Activated CD4-positive, alpha-beta T cell treated with anti-CD3 and anti-CD28 coated beads, Interleukin-2, amount 10 ng/mL, durations not matched to agents 7 days and 5 days (primary cell): ENCODE results near the gene C4orf50. TPM values are rescaled to one million over a fixed set of nuclear protein-coding genes. Genes with fewer than 3 reads are reported as not detected.

Experiments
- CTCF ChIA-PET: fragments of 350-600 bp; sonication (Branson Sonifier 250); formaldehyde crosslinking; loops from one replicate; lab custom pipeline; 2021; ENCODE audit warnings: antibody characterized with exemption; lab: Charles Lee
- POLR2A ChIA-PET: fragments of 350-600 bp; sonication (Branson Sonifier 250); formaldehyde crosslinking; loops from one replicate; lab custom pipeline; 2021; ENCODE audit warnings: antibody characterized with exemption; lab: Charles Lee
- DNase-seq: peaks from one replicate; pipeline ENCODE4 v3.0.0-alpha.2; 2020
- H3K27ac Mint-ChIP-seq: one replicate; pipeline ENCODE4 v1.8.0; 2021; ENCODE audit warnings: mild to moderate bottlenecking, moderate library complexity, mixed read lengths
- H3K27me3 Mint-ChIP-seq: one replicate; pipeline ENCODE4 v1.8.0; 2021; ENCODE audit warnings: mixed read lengths
- H3K36me3 Mint-ChIP-seq: one replicate; pipeline ENCODE4 v1.8.0; 2021; ENCODE audit warnings: low read depth, mixed read lengths
- H3K4me1 Mint-ChIP-seq: one replicate; pipeline ENCODE4 v1.8.0; 2021; ENCODE audit warnings: mixed read lengths
- H3K4me3 Mint-ChIP-seq: one replicate; pipeline ENCODE4 v1.8.0; 2021; ENCODE audit warnings: mild to moderate bottlenecking, moderate library complexity, mixed read lengths
- H3K9me3 Mint-ChIP-seq: one replicate; pipeline ENCODE4 v1.8.0; 2021; ENCODE audit warnings: mixed read lengths
- total RNA-seq, 2 experiments: library from RNA; stranded (reverse); gene quantifications; one replicate each; pipeline ENCODE4 v1.2.3, GENCODE V29; 2021

C4orf50 gene
- total RNA-seq, 2 experiments from 2014 or later: 0.21 to 0.27 TPM

DNA sequence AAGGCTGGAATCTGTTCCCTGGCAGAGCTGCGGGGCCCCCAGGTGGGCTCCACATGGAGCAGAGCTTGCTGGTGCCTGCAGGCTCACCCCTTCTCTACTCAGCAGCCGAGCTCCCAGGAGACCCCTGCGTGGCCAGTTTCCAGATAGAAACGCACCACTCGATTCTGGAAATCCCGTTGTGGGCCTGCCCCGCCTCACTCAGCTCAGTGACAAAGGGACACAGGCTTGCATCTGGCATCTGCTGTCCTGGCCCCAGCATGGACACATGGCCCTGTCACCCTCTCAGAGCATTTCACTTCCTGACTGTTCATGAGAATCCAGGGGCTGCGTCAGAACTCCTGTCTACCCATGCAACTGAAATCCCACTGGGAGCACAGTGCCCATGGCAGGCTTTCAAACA is 20.5 kb upstream of the C4orf50 start:
- H3K36me3 Mint-ChIP-seq: no peaks in the 10 kb centered on the region
- H3K27ac Mint-ChIP-seq: no peak overlapping the region
- DNase-seq: no peak
- POLR2A ChIA-PET: no interaction called here
- CTCF ChIA-PET: no interaction called here
- no peak overlapping the region for H3K4me3 Mint-ChIP-seq
- H3K9me3 Mint-ChIP-seq: no peaks in the 10 kb centered on the region
- H3K4me1 Mint-ChIP-seq: peaks cover 16% of the 10 kb centered on the region
- H3K27me3 Mint-ChIP-seq: no peaks in the 10 kb centered on the region

GRCh38 chr4:6035786-6036185 is 17.6 kb upstream of the C4orf50 start:
- no peak overlapping the region for H3K27ac Mint-ChIP-seq
- no peak overlapping the region for H3K4me3 Mint-ChIP-seq
- H3K9me3 Mint-ChIP-seq: no peaks in the 10 kb centered on the region
- H3K36me3 Mint-ChIP-seq: no peaks in the 10 kb centered on the region
- H3K4me1 Mint-ChIP-seq: no peaks in the 10 kb centered on the region
- DNase-seq: no peak
- ChIA-PET POLR2A (no interaction called here), CTCF (no interaction called here)
- H3K27me3 Mint-ChIP-seq: no peaks in the 10 kb centered on the region

DNA sequence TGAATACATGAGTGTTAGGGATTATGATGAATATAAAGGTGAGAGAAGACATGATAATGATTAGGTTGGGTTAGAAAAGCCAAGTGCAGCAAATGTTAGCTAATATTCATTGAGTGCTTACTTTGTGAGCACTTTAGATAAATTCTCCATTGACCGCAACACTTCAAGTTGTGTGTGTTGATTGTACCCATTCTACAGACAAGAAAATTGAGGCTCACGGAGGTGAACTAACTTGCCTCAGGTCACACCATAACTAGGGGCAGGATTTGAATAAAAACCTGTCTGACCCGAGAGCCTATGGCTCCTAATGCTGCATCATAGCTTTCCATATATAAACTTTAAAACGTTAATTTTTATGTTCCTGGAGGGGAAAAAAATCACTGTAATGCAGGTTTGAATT is 15.2 kb upstream of the C4orf50 start:
- POLR2A ChIA-PET: no interaction called here
- Mint-ChIP-seq H3K9me3 (no peaks in the 10 kb centered on the region), H3K27me3 (no peaks in the 10 kb centered on the region), H3K27ac (no peak overlapping the region), H3K4me1 (no peaks in the 10 kb centered on the region), H3K4me3 (no peak overlapping the region), H3K36me3 (no peaks in the 10 kb centered on the region)
- CTCF ChIA-PET: no interaction called here
- DNase-seq: no peak

DNA sequence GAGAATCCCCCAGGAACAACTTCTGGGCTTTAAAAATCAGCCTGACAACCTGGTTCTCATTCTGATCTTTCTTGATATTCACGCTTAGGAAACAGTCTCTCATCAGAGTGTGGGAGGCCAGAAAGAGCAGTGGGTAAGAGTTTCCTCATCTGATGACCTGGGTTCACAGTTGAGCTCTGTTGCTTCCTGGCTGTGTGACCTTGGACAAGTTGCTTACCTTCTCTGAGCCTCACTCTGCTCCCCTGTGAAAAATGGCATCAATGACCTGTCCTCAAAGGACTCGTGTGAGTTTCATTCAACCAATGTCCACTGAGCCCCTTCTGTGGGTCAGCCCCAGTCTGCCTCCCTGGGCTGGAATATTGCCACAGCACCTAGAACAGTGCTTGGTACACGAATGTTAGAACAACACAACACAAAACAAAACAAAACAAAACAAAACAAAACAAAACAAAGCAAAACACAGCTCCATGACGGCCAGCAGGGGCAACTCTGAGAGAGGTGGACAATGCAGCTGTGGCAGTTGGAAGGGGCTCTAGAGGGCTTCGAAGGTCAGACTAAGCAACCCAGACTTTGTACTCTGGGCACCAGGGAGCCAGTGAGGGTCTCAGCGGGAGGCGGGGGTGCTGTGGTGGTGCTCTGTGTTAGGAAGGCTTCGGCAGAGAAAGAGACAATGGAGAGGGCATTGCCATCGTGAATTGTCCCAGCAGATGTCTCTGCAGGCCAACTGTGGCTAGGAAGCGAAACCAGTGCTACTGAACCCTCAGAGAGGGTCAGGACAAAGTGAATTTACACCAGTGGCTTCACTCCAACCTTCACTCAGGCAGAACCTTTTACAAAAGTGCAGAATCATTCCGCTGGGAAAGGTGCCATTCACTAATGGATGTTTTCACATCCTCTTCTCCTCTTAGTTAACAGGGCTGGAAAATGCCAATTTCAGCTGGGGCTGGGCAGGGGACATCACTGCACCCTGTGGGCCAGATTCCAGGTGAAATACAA is 14.3 kb upstream of the C4orf50 start:
- no peaks in the 10 kb centered on the region for H3K36me3 Mint-ChIP-seq
- no peak for DNase-seq
- no peaks in the 10 kb centered on the region for H3K27me3 Mint-ChIP-seq
- no peaks in the 10 kb centered on the region for H3K4me1 Mint-ChIP-seq
- no peak overlapping the region for H3K4me3 Mint-ChIP-seq
- ChIA-PET CTCF (no interaction called here), POLR2A (no interaction called here)
- H3K27ac Mint-ChIP-seq: no peak overlapping the region
- H3K9me3 Mint-ChIP-seq: no peaks in the 10 kb centered on the region

DNA sequence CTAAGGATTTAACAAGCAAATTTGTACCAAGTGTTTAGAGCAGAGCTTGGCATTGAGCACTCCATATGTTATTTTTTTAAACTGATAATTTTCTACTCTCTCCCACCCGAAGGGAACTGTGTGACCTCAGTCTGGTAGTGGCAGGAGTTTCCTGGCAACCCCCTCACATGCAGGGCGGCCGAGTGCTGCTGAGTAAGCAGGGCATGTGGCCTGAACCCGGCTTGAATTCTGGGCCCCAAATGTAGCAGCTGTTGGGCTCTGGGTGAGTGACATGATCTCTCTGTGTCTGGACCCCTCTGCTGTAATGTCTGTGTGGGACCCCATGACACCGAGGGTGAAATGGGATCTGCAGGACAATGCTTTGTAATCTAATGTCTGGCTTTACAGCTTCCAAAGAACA is 13.6 kb upstream of the C4orf50 start:
- Mint-ChIP-seq H3K4me1 (no peaks in the 10 kb centered on the region), H3K36me3 (no peaks in the 10 kb centered on the region), H3K9me3 (no peaks in the 10 kb centered on the region), H3K27ac (no peak overlapping the region), H3K27me3 (no peaks in the 10 kb centered on the region), H3K4me3 (no peak overlapping the region)
- ChIA-PET POLR2A (no interaction called here), CTCF (no interaction called here)
- DNase-seq: no peak

DNA sequence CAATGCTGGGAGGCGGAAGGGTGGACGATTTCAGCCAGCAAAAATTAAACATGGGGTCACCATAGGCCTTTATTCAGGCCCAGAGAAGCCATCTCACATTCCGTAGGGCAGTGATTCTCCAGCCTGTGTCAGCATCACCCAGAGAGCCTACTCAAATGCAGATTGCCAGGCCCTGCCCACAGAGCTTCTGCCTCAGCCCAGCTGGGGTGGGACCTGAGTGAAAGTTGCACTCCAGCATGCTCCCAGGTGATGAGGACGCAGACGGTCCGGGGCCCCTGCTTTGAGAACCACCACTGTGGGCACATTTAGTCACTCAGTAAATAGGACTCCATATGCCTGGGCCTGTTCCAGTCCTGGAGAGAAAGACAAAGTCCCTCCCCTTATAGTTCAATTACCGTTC is 12.4 kb upstream of the C4orf50 start:
- no peak overlapping the region for H3K27ac Mint-ChIP-seq
- ChIA-PET POLR2A (no interaction called here), CTCF (no interaction called here)
- H3K9me3 Mint-ChIP-seq: no peaks in the 10 kb centered on the region
- no peak for DNase-seq
- H3K27me3 Mint-ChIP-seq: no peaks in the 10 kb centered on the region
- no peaks in the 10 kb centered on the region for H3K36me3 Mint-ChIP-seq
- H3K4me1 Mint-ChIP-seq: no peaks in the 10 kb centered on the region
- no peak overlapping the region for H3K4me3 Mint-ChIP-seq

- ChIA-PET POLR2A (no interaction called here), CTCF (no interaction called here)
- Mint-ChIP-seq H3K4me1 (no peaks in the 10 kb centered on the region), H3K36me3 (no peaks in the 10 kb centered on the region), H3K4me3 (no peak overlapping the region), H3K27me3 (no peaks in the 10 kb centered on the region), H3K27ac (no peak overlapping the region), H3K9me3 (no peaks in the 10 kb centered on the region)
- no peak for DNase-seq
Observed at GRCh38 chr4:6029254-6029653, 11.0 kb upstream of the C4orf50 start.

DNA sequence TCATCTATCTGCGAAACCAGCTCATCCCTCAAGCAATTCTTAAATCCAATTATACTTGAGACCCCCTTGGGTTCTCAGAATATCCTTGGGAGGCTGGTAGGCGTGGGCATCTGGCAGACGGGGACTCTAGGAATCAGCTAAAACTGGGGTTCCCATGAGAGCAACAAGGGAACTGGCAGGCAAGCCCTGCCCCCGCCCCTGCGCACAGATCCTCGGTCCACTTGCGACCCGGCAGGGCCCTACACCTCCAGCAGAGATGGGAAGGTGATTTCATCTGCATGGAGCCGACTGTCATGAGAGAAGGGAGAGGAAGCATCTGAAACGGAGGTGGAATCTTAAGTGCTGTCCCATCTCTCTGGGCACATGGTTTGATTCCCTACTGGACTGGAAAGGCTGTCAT is 9.9 kb upstream of the C4orf50 start:
- Mint-ChIP-seq H3K27me3 (no peaks in the 10 kb centered on the region), H3K4me3 (no peak overlapping the region), H3K4me1 (no peaks in the 10 kb centered on the region), H3K36me3 (no peaks in the 10 kb centered on the region), H3K9me3 (no peaks in the 10 kb centered on the region), H3K27ac (no peak overlapping the region)
- POLR2A ChIA-PET: no interaction called here
- DNase-seq: no peak
- CTCF ChIA-PET: no interaction called here

- Mint-ChIP-seq H3K27me3 (no peaks in the 10 kb centered on the region), H3K36me3 (no peaks in the 10 kb centered on the region), H3K9me3 (no peaks in the 10 kb centered on the region), H3K4me1 (no peaks in the 10 kb centered on the region), H3K27ac (no peak overlapping the region), H3K4me3 (no peak overlapping the region)
- no peak for DNase-seq
- ChIA-PET POLR2A (no interaction called here), CTCF (interaction anchor here (0.7 kb wide), 1 partner anchor 16 kb away, joined by 4 read pairs; no protein-coding TSS in a partner anchor)
Observed at GRCh38 chr4:6027392-6027791, 9.2 kb upstream of the C4orf50 start.

DNA sequence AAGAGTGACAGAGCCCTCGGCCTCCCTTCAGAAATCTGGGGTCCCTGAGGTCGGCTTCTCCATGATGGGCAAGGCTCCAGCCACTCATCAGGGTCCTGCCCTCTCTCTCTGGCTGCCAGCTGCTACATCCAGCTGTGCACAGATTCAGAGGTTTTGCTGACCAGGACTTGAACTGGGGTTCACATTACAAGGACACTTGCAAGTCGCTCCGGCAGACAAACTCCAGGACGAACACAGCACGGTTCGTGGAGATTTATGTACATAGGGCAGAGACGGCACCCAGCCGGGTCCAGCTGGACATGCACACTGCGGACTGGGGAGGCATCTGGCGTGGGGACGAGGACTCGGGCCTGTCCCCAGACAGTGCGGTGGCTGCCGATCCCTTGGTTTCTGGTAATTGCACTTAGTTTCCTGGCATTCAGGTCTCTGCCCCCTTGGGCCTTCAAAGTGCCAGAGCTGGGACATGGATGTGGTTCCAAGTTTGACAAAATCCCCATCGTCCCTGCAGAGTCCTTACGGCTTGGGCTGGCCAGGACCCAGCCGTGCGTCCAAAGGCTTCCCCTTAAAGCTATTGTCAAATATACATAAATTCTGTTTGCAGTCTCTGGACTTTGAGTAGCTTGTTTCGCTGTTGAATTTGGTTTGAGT is 6.2 kb upstream of the C4orf50 start:
- Mint-ChIP-seq H3K4me1 (no peaks in the 10 kb centered on the region), H3K36me3 (no peaks in the 10 kb centered on the region), H3K27ac (no peak overlapping the region), H3K4me3 (no peak overlapping the region), H3K9me3 (no peaks in the 10 kb centered on the region), H3K27me3 (no peaks in the 10 kb centered on the region)
- ChIA-PET CTCF (interaction anchor here (1.0 kb wide), 1 partner anchor 10 kb away, joined by 3 read pairs; no protein-coding TSS in a partner anchor), POLR2A (no interaction called here)
- DNase-seq: no peak

GRCh38 chr4:6023731-6024130 is 5.5 kb upstream of the C4orf50 start:
- no peaks in the 10 kb centered on the region for H3K36me3 Mint-ChIP-seq
- H3K27ac Mint-ChIP-seq: no peak overlapping the region
- ChIA-PET CTCF (no interaction called here), POLR2A (no interaction called here)
- no peaks in the 10 kb centered on the region for H3K27me3 Mint-ChIP-seq
- no peaks in the 10 kb centered on the region for H3K9me3 Mint-ChIP-seq
- H3K4me1 Mint-ChIP-seq: no peaks in the 10 kb centered on the region
- no peak overlapping the region for H3K4me3 Mint-ChIP-seq
- DNase-seq: no peak

GRCh38 chr4:6022607-6023288 is 4.5 kb upstream of the C4orf50 start:
- Mint-ChIP-seq H3K4me1 (no peaks in the 10 kb centered on the region), H3K36me3 (no peaks in the 10 kb centered on the region), H3K27me3 (no peaks in the 10 kb centered on the region), H3K4me3 (no peak overlapping the region), H3K27ac (no peak overlapping the region), H3K9me3 (no peaks in the 10 kb centered on the region)
- CTCF ChIA-PET: no interaction called here
- no peak for DNase-seq
- POLR2A ChIA-PET: no interaction called here
